HS-5 (cell line): Measurements from ENCODE around the gene SASH1.

ENCODE experiments used
- DNase-seq: peaks from one replicate; pipeline ENCODE4 v3.0.0-alpha.2; 2012; ENCODE audit warnings: low read depth

SASH1 gene

DNA sequence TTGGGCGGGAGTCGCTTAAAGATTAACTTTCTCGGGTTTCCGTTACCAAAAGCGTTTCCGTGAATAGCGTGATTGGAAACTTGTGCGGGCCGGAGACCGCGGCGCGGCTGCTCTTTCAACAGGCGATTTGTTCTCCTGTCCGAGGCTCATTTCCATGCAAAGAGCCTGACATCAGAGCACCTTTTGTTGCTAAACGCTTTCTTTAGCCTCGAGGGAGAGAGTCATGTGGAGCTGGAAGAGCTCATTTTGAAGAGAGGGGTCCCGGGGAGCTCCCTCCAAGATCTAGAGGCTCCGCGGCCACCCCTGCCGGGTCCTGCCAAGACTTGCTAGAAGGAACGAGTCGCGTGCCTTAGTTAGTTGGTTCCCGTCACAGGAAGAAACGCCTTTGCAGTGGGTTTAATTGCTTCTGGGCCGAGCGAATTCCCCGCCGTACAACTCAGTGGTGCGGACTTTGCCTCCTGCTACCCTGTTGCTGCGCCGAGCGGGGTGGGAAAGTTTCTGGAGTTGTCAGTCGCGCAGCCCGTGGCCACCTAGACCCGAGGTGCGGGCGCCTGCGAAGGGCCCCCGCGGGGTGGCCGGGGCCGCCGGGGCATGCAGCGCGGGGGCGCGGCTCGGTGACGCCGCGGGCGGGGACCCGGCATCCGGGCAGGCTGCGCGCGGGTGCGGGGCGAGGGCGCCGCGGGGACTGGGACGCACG is at the start of gene SASH1:
Gene SASH1, plus strand, starts transcription at position 489 of the 697 bp plus-strand sequence. CDS start 230 bp downstream, outside the sequence.
- peak; percentile 60 for DNase-seq

DNA sequence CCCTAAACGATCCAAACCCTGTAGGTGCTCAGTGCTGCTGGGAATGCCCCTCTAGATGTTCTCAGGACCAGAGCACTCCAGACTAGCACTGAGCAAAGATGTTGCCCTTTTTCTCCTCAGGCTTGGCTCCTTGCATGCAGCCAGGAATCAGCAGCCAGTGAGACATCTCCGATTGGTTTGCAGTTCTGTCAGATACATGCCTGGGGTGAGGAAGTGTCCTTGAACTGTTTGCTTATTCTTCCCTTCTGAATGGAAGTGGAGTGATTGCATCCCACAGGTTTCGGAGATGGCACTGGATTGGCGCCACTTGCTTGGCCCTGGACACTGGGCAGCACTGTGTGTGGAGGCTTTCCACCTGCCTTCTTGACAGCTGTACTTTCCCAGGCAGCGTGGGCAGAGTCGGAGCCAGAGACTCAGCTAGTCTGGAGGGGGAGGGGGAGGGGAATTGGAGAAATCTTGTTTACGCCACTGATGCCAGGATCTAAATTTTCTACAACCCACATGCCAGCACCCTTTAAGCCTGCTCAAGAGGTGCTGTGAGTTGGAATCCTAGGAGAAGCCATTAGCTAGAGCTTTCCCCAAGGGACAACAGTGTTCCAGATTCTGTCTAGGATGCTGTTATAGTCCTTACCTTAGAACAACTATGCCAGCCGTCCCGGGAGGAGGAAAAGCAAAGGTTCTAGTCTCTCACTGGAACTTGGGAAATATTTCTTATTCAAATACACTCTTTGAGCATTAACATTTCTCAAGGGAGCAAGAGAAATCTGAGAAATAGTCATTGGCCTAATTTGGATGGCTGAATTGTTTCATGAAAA is 49.2 kb upstream of the SASH1 start:
- DNase-seq, result no peak

DNA sequence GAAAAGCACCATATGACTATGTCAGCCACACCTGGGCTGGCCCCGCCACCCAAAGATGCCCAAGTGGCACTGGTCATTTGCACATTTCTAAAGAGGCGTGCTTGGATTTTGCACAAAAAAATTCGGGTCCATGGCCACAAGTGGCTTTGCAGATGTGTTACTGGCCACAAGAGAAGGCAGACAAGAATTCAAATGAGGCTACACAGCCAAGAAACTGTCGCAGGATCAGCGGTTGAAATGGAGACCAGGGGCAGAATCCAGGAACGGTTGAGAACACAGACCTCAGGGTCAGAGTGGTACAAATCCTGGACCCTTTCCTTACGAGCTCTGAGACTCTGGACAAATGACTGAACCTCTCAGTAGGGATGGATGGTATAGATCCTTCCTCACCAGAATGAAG is 48.6 kb upstream of the SASH1 start:
- DNase-seq, result no peak

DNA sequence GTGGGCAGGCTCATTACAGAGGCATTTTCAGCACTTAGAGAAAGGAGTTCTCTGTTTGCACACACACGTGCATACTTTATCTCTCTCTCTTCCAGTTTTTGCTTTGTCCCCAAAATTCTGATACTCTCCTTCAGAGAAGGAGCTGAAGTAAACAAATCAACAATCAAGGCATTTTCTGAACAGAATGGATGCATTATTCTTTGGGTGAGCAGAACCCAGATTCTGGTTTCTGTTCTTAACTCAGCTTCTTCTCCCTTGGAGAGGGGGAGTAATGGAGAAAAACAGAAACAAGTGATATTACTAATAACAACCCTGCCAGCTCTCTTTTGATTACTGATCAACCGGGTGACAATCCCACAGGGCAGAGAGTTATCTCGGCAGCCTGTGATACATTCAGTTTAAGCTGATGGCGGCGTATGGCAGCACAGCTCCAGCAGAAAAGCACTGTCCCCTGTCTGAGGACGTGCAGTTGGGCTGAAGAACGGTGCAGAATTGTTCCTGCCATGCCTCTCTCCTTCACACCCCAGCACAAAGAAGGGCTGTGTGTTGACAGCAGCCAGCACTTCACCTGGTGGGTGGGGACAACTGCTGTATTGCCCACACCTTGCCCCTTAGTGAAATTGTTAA is 47.3 kb upstream of the SASH1 start:
- DNase-seq, result no peak

DNA sequence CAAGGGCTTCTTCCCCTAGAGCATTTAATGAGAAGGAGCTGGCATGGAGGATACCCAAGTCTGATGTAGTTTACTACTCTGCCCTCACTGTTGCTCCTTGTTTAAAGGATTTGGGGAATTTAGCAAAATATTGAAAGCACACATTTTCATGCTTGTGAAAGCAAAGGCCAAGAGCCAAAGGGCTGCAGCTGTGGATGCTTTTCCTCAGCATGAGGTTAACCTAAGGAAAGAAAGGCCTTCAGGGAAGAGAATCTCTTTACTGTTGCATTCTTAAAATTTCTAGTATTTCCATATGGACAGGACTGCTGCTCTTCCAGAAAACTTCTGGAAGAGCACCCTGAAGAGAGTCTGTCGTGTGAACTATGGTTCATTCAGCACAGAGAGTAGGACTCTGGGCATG is 45.9 kb upstream of the SASH1 start:
- no peak for DNase-seq

DNA sequence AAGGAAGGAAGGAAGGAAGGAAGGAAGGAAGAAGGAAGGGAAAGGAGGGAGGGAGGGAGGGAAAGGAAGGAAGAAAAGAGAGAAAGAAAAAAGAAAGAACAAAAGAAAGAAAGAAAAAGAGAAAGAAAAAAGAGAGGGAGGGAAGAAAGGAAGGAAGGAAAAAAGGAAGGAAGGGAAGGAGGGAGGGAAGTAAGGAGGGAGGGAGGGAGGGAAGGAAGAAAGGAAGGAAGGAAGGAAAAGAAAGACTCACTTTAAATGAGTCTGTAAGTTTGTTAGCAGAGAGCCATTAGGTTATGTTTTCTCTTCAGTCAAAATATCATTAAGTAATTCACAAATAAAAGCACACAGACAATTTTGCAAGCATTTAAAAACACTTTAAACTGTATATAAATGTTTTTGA is 44.0 kb upstream of the SASH1 start:
- no peak for DNase-seq

DNA sequence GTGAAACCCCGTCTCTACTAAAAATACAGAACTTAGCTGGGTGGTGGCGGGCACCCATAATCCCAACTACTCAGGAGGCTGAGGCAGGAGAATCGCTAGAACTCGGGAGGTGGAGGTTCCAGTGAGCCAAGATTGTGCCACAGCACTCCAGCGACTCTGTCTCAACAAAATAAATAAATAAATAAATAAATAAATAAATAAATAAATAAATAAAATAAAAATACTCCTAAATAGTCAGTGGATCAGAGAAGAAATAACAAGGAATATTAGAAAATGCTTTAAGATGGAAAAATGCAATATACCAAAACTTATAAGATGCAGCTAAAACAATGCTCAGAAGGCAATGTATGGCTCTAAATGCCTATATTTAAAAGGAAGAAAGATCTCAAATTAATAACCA is 39.0 kb upstream of the SASH1 start:
- DNase-seq, result no peak

DNA sequence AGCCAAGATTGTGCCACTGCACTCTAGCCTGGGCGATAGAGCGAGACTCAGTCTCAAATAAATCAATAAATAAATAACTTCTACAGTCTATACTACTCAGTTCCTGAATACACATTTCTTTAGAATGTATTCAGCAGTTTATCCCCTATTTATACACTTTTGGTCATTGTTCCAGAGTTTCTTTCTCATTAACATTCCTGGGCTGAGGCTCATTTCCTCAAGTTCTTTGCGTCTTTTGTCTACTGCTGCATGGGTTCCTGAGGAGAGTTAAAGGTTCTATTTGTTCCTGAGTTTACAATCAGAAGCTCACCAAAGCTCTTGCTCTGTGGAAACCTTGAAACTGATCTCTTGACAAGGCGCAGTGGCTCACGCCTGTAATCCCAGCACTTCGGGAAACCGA is 37.7 kb upstream of the SASH1 start:
- peak; percentile 60 for DNase-seq

DNA sequence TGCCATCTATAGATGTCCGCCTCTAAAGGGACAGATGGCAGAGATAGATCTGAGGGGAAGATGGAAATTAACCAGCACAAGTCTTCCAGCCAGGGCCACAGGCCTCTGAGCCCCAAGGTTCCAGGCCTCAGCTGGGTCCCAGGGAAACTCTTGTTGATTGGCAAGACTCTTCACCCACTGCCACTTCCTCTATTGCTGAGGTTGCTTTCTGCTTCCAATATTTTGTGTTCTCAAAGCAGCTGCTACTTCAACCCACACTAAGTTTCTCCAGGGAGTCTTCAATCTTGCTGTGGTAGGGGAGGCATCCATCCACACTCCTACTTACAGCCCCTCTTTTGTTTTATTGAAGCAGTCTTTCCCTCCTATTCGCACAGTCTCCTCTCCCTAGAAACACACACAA is 36.4 kb upstream of the SASH1 start:
- DNase-seq, result no peak

DNA sequence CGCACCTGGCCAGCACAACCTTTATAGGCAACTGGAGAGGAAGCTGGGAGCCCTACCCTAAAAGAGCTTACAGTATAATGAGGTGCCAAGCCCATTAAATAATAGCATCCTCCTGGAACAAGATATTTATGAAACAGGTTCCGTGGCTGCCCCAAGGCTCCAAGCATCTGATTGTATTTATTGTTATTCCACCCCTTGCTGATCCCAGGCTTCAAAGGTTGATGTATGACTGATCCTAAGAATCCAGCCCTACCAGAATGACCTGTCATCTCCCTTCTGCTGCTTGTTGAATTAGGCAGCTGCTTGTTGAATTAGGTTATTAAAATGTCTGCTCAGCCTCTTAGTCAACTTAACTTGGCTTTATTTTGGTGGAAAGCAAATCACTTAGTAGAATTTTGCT is 35.2 kb upstream of the SASH1 start:
- DNase-seq, result no peak

DNA sequence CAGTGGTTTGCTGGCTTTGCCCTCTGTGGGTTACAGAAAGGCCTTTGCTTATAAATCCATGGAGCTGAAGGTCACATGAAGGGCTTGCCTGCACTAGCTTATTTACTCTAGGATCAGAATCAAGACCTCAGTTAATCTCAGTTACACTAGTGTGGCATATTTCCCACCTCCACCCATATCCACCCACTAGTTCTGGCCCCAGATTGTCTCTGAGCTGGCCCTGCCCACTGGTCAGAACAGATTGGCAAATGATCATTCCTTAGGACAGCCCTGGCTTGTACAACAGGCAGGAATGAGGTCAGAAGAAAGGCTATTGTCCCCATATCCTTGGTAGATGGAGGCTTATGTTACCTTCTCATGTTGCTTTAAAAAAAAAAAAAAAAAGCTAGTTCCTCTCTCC is 33.3 kb upstream of the SASH1 start:
- DNase-seq, result no peak

DNA sequence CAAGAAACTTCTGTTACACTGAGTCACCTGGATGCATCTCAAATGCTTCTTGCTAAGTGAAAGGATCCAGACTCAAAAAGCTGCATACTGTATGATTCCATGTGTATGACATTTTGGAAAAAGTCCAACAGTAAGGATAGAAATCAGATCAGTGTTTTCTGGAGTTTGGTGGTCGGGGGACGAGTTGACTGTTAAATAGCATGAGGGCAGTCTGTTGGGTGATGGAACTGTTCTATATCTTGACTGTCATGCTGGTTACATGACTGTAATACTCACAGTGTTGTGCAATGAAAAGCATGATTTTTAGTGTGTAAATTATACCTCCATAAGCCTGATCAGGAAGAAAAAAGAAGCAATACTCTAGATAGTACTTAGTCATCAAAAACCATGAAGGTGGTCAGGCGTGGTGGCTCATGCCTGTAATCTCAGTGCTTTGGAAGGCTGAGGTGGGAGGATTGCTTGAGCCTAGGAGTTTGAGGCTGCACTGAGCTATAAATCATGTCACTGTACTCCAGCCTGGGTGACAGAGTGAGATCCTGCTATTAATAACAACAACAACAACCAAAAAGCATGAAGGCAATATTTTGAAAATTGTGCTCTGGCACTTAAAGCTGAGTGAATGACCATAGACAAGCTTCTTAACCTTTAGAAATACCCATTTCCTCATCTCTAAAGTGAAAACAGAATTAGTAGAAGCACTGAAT is 30.5 kb upstream of the SASH1 start:
- DNase-seq, result no peak

DNA sequence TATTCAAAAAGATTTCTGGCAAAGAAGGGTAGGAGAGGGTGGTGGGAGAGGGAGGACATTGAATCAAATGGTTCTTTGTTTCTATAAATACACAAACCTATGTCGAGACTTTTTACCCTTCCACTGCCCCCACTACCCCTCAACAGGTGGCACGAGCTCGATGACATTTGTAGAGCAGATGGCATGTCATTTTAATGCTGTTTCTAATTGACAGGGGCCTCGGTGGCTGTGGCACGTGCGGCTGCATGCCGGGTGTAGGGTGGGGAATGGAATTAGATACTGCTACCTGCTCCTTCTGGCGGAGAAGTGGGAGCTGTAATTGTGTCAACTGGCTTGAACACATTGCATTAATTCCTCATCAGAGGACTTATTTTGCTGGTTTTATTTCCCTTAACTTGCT is 29.1 kb upstream of the SASH1 start:
- no peak for DNase-seq

DNA sequence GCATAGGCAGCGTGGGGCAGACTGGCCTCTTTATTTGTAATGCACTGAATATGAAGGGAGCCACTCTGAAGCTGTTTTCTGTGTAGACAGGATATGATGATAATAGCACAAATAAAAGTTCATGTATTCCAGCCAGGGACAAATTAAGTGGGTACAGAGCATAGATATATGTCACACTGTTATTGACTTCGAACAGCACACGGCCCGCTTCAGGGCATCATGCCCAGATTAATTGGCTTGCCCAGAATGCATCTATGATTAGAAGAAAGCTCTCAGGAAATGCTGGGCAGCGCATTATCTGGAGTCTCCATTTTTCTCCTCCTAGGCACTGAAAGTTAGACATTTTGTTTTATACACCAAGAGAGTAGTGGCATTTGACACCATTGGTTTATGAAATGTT is 26.3 kb upstream of the SASH1 start:
- DNase-seq, result no peak

DNA sequence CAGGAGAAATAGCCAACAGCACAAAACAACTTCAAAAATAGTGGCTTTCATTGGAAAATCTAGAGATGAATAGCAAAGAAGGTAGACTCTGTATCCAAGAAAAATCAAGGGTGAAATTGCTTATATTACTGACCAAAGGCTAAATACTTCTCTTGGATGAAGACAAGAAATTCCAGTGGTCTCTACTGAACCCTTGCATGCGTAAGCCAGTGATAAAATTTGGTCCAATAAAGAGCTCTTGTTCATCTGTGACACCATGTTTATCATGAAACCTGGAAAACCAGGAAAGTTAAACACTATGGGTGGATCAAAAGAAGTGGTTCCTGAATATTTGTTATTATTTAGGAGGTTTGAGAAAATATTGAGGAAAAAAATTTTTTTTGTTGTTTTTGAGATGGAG is 25.6 kb upstream of the SASH1 start:
- DNase-seq, result no peak

DNA sequence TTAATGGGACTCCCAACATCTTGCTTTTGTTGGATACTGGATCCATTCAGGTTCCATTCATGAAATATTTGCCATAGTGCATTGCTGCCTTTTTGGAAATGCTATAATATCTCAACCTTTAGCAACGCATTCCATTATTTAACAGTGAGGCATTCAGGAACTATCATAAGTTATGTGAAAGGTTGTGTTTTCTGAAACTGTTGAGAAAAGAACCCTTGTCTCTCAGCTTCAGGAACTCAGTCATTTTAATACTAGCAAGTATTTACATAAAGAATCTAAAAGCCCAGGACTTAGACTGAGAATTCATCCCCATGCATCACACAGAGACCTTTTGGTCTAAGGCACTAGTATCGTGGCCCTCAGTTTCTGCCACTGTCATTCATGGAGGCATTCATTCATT is 24.9 kb upstream of the SASH1 start:
- no peak for DNase-seq

DNA sequence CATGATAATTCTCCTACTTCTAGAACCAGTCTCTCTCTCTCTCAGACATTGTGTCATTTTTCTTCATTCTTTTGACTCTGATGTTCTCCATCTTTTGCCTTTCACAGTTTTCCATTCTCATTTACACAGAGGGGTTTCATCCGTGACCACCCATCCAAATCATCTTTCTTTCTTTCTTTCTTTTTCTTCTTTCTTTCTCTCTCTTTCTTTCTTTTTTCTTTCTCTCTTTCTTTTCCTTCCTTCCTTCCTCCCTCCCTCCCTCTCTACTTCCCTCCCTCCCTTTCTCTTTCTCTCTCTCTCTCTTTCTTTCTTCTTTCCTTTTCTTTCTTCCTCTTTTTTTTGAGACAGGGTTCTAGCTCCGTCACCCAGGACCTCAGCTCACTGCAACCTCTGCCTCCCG is 19.9 kb upstream of the SASH1 start:
- DNase-seq, result no peak

DNA sequence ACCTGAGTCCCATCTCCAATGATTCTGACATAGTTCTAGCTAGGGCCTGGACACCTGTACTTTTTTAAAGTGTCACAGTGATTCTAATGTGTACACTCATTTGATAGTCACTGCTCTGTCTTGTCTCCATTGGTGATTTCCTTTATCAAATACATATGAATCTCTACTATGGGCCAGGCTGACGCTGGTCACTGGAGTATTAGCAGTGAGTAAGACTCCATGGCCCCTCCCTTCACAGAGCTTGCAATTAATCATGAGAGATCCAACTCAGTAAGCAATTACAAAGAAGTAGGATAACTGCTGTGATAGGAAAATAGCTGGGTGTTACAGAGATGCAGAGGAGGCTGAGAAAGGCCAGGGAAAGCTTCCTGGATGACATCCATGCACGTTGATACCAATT is 19.3 kb upstream of the SASH1 start:
- peak; percentile 76 for DNase-seq

DNA sequence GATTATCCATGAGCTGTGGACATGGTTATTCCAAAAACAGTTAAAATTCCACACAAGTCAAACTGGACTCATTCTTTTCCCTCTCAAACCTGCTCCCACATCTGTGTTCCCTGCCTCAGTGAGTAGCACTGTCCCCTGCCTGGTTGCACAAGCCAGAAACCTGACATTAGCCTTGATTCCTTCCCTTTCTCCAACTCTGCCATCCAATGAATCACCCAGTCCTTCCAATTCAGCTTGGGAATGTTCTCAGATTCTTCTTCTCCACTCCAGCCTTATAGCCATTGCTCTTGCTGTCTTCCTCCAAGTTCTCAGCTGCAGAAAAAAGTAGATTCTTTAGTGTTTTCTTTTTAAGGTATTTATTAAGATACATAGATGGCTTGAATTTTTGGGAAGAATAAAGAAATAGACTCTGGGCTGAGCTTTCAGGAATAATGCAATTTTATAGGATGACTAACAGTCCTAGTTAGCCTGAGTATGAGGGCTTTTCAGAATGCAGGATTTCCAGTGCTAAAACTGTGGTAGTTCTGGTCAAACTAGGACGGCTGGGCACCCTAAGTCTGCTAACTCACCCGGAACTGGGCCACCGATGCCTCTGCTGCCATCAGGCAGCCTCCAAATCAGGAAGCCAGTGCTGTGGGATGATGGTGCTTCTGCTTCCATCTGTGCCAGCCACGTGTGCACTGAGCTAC is 18.2 kb upstream of the SASH1 start:
- DNase-seq, result peak; percentile 78

DNA sequence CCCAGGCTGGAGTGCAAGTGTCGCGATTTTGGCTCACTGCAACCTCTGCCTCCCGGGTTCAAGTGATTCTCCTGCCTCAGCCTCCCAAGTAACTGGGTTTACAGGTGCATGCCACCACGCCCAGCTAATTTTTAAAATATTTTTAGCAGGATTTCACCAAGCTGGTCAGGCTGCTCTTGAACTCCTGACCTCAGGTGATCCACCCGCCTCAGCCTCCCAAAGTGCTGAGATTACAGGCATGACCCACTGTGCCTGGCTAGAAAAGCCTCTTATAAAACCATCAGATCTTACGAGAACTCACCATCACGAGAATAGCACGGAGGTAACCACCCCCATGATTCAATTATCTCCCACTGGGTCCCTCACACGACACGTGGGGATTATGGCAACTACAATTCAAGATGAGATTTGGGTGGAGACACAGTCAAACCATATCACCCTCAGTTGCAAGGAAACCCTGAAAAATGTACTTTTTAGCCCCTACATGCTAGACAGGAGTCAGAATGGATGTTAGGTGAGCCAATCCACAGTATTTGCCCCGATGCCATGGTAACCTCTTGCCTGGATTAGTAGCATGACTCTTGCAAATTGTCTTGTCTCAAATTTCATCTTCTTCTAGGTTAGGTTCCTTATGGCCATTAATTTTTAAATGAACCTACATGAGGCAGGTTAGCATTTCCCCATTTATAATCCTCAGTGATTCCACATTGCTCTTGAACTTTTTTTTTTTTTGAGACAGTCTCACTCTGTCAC is 17.1 kb upstream of the SASH1 start:
- no peak for DNase-seq

DNA sequence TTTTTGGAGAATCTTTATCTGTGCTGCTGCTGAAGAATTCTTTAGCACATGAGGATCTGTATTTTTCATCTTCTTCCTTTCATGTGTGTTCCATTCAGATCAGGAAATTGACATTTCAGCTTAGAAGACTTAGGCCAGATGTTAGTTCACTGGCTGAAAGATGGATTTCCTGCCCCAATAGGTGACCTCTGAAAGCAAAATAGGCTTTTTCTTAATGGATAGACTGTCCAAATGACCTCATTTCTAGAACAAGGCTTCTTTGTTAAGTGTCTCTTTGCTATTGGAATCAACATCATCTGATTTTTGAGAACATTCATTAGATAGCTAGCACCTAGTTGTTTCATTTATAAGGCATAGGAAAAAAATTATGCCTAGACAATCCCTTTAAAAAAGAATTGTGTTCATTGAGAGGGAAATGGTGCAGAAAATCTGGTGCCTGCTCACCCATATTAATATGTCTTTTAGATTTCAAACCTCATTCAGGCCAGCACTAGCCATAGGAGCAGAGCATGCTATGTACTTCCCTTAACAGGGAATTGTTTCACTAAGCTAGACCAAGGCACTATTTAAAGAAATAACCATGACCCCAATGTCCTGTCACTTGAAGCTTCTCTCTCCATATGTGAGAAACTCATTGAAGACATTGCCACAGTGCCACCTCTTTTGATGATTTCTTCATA is 13.6 kb upstream of the SASH1 start:
- no peak for DNase-seq
